ENCODE data around the gene ACOT6. TPM values are rescaled to one million over a fixed set of nuclear protein-coding genes. Genes with fewer than 3 reads are reported as not detected.

The ACOT6 gene
- total and polyA plus RNA-seq, 9 of the 15 experiments (the other 6 are each of a cell fraction or from before 2014, with no cell fraction given): not detected

- no peak for FAIRE-seq
- H3K4me2 ChIP-seq (ENCODE audit: insufficient read depth, low read length): no peak overlapping the region
- no TSS peak for BruUV-seq (replicated peaks)
- intact Hi-C loops (cut with micrococcal nuclease): no loop called here
- no peak overlapping the region for H3K27ac ChIP-seq (ENCODE audit: extremely low read depth, low read depth, low read length)
- ChIA-PET CTCF (ENCODE audit: low intra/inter-chr PET ratio) (no interaction called here), POLR2A (no interaction called here)
- no peaks in the 10 kb centered on the region for H3K27me3 ChIP-seq (ENCODE audit: control insufficient read depth in 2 of 2, insufficient read depth in 2 of 2, low read length in 2 of 2)
- no peaks in the 10 kb centered on the region for H3K9me3 ChIP-seq (replicated peaks; ENCODE audit: control insufficient read depth, insufficient read depth, low read depth, low read length)
- no peaks in the 10 kb centered on the region for H3K4me1 ChIP-seq (replicated peaks in 1 of 2; ENCODE audit: control insufficient read depth in 2 of 2, insufficient read depth in 2 of 2, low read length in 2 of 2)
- TF ChIP-seq GATA2 (CRISPR knock-in tag; IDR thresholded peaks at IDR 0.05) (no peak), ZNF717 (CRISPR knock-in tag; IDR thresholded peaks at IDR 0.05) (no peak), KDM1A (IDR thresholded peaks at IDR 0.05) (no peak), KDM4B (IDR thresholded peaks at IDR 0.05; ENCODE audit: borderline replicate concordance in 2 of 2, low read depth in 1 of 2) (no peak), TAF1 (IDR thresholded peaks at IDR 0.05; ENCODE audit: control insufficient read depth, extremely low read depth, insufficient read depth, low read length, severe bottlenecking) (no peak), ZFP1 (CRISPR knock-in tag; IDR thresholded peaks at IDR 0.05) (no peak), PBX2 (CRISPR knock-in tag; IDR thresholded peaks at IDR 0.05; ENCODE audit: low read depth) (no peak), PBX2 (tag; conservative IDR thresholded peaks at IDR 0.05; ENCODE audit: low read depth) (no peak), TEAD4 (IDR thresholded peaks at IDR 0.05; ENCODE audit: low read length) (no peak), TEAD4 (CRISPR knock-in tag; IDR thresholded peaks at IDR 0.05; ENCODE audit: borderline replicate concordance) (no peak), MAFG (tag; conservative IDR thresholded peaks at IDR 0.05) (no peak), TRIM28 (IDR thresholded peaks at IDR 0.05) (no peak), ID3 (CRISPR knock-in tag; IDR thresholded peaks at IDR 0.05) (no peak), ID3 (tag; IDR thresholded peaks at IDR 0.05) (no peak), ZNF354B (CRISPR knock-in tag; IDR thresholded peaks at IDR 0.05) (no peak), TARDBP (IDR thresholded peaks at IDR 0.05) (no peak), ZBTB8A (IDR thresholded peaks at IDR 0.05; ENCODE audit: partially characterized antibody) (no peak), ZNF785 (CRISPR knock-in tag; IDR thresholded peaks at IDR 0.05) (no peak), CBX8 (IDR thresholded peaks at IDR 0.05; ENCODE audit: borderline replicate concordance, extremely low read depth, low read depth, low read length, poor library complexity, severe bottlenecking) (no peak), IFI16 (CRISPR knock-in tag; IDR thresholded peaks at IDR 0.05) (no peak), HLTF (IDR thresholded peaks at IDR 0.05) (no peak)
- no peak for DNase-seq (ENCODE audit: extremely low read depth in 1 of 4, low spot score in 3 of 4)
- H4K20me1 ChIP-seq (replicated peaks; ENCODE audit: control insufficient read depth, insufficient read depth, low read length): no peaks in the 10 kb centered on the region
- H3K79me2 ChIP-seq (ENCODE audit: control insufficient read depth, insufficient read depth, low read length): no peaks in the 10 kb centered on the region
- no peak for ATAC-seq
- H3K36me3 ChIP-seq (ENCODE audit: control insufficient read depth, insufficient read depth, low read length): no peaks in the 10 kb centered on the region
- no peak overlapping the region for H3K9ac ChIP-seq (ENCODE audit: insufficient read depth in 1 of 2, low read depth in 2 of 2, low read length in 2 of 2)
- H3K4me3 ChIP-seq: no peak overlapping the region
- in situ Hi-C loops (cut with MboI): no loop called here
- no peak overlapping the region for H2AFZ ChIP-seq (ENCODE audit: low read depth, low read length)
- WGBS (ENCODE audit: insufficient coverage, low coverage, missing lambda C conversion rate): 10% methylated on average over 3 of the region's 3 CpGs
- H3K9me1 ChIP-seq (ENCODE audit: control insufficient read depth, insufficient read depth, low read length): no peaks in the 10 kb centered on the region
Measured at GRCh38 chr14:73602994-73603393, 9.3 kb upstream of the ACOT6 start.
